8988T (cell line): ENCODE results near the gene CYP3A4.
"Not testable (repeated sequence)": the region's sequence is repeated elsewhere in the genome, so short reads cannot be mapped to it uniquely, and the experiment has no call there.

ENCODE experiments used
- DNase-seq: peaks from one replicate; pipeline ENCODE4 v3.0.0; 2011

The CYP3A4 gene

DNA sequence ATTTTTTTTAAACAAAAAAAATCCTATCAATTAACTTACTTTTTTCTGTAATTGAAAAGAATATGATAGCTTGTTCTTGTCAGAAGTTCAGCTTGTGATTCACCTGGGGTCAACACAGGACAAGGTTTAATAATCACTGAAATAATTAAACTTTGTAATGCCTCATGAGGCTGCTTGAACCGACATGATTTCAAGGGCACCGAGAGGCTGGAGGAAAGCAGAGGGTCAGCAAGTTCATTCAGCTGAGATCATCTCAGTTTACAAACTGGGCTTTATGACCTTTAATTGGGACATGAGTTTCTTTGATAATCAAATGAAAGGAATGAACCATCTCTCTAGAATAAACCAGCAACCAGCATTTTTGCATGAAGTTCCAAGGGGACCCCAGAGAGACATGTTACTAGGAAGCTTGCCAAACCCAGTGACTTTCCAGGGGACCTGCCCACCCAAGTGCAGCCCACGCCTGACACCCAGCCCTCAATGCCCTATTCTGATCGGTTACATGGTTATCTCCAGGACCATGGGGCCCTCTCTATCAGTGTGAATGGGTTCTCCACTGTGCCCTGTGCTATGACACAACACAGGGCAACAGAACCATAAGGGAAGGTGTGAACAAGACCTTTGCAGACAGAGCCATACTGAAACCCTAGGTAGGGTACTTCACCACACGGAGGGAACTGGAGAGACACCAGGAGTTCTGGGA, 7.8 kb upstream of the CYP3A4 start:
- DNase-seq: no peak

DNA sequence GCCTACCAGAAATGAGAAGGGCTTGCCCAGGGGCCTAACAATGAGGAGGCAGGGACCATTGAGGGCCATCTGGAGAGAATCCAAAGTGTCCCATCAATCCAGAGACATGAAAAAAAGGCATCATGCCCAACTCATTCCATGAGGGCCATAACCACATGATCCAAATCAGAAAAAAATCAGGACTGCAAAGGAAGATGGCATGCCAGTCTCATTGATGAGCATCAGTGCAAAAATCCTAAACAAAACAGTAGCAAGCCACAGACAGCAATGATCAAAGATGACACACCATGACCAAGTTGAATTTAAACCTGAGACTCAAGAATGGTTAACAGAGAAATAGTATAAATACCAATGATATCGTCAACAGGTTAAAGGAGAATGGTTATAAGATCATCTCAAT, 7.0 kb upstream of the CYP3A4 start:
- no peak for DNase-seq

DNA sequence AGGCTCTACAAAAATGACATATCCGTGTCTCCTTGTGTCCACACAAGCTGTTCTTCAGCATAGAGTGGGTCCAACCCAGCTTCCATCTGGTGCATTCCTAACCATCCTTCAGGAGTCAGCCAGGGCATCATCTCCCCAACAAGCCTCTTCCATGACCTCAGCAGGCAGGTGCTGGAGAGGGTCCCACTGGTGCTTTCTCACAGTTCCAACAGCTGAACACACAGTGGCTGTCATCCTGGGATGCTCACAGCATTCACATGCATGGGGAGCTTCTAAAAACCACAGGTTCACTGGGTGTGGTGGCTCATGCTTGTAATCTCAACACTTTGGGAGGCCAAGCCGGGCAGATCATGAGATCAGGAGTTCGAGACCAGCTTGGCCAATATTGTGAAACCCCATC, 6.4 kb upstream of the CYP3A4 start:
- no peak for DNase-seq

GRCh38 chr7:99789441-99790070, 5.6 kb upstream of the CYP3A4 start:
- DNase-seq: no peak

DNA sequence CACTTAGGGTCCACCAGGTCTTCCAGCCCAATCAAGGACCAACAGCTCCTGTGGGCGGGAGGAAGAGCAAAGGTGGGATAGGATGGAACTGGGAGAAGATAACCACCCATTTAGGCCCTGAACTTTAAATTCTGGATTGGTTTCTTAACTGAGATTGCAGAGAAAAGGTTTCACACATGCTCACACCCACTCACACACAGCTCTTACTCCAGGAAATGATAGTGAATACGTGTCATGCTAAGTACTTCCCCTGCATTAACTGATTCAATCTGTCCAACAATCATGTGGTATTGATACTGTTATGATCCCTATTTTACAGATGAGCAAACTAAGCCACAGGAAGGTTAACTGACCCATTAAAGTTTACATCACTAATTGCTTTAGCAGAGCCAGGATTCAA, 4.6 kb upstream of the CYP3A4 start:
- DNase-seq: no peak

DNA sequence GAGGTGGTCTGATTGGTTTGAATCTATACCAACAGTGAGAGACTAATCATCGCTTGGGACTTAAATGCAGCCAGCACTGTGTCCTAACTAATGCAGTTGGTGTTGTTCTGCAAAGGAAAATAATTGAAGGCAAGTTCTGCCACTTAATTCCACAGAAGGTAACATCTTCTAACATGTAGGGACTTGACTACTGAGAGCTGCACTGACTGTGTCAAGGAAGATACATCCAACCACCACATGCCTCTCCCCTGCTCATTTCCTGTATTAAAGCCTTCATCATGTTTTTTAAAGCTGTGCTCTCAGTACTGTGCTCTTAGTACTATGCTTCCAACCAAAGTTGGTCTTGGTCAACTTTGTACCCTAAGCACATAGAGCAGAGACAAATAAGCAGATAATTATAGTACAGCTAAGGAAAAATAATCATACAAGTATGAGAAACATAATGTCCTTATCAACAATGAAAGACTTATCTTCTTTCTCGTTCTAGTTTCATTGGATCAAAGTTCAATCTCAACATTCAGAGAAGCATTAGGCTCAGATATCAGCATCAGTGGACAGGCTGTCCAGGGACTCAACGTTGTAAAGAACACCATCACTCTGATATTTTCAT, 2.8 kb upstream of the CYP3A4 start:
- no peak for DNase-seq

DNA sequence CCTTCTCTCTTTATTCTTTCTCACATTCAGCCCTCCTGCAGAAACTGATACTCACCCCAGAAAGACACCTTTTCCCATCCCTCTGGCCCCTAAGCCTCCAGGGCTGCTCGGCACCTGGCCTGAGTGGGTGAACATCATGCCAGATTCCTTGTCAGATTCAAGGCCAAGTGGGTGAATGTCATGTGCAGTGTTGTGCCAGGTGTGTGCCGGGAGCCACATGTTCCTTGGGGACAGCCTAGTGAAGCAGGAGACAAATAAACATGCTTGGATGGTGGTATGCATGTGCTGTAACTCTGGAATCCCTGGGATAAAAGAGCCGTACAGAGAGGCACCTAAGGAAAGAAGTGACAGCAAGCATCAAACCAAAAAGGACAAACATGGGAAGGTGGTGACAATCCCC, 1.7 kb upstream of the CYP3A4 start:
- not testable (repeated sequence) for DNase-seq

DNA sequence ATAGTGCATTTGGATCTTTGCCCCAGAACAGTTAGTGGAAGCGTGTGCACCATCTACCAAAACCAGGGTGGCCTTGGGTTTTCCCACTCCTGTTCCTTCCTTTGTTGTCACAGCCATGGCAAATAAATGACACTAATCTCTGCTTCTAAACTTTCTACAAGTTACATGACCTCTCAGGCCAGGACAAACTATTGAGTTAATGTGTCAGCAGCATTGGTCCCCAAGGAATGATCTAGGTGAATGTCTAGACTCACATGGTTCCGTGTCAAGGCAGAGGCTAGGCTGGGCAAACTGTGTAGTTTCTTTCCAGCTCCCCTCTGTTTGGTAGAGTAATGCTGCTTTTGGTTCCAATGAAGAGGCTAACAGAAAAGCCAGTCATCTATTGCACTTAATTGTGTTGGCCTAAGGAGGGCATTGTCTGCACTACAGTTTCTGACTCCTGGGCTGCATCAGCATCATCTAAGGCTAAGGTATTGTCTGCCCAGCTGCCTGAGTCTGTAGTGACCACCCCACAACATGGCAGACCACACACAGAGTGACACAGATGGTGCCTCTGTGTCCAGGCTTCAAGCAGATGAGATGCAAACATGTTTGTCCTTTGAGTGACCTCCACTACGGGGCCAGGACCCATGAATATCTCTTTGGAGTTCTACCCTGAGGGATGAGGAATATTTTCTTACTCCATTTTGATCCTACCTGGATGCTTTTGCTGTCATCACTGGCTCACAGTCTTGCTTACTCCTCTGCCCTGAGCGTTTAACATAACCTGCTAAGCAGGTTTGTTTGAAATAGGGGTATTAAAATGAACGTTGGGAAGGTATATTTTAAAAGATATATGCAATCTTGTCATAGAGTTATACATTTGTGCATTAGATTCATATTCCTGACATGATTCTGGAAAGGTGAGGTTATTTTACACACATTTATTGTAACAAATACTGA, 1.7 kb downstream of the CYP3A4 start:
- no peak for DNase-seq

DNA sequence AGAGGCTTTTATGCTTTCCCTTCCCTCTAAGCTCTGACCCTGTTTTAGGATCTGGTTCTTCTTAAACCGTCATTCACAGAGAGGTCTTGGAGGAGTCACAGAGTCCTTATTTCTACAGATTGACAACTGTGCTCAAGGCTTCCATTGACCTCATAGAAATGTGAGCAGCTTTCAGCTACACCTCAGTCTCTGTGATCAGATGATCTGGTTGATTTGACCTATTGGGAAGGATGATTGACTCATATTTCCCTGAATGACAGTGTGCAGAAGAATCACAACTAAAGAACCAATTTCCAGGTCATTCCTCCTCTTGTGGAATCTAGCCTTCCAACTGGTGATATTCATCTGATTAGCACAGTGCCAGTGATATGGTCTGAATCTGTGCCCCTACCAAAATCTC, 3.4 kb downstream of the CYP3A4 start:
- no peak for DNase-seq

DNA sequence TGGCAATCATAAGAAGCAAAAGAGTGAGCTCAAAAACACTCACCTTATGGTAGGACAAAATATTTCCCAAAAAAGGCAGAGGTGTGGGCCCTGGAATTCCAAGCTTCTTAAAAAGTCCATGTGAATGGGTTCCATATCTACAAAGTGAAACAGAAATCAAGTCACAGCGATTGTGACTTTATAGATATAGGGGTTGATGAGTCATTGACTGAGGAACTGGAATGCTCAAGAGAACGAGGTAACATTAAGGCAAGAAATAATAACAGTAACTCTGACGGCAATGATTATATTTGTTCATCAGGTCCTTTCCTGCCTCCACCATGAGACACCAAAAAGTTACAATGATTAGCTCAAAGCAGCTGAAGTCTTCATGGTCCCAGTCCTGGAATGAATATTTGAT, 4.0 kb downstream of the CYP3A4 start:
- DNase-seq: no peak

- no peak for DNase-seq
Observed at GRCh38 chr7:99778880-99779279, 5.1 kb downstream of the CYP3A4 start.

DNA sequence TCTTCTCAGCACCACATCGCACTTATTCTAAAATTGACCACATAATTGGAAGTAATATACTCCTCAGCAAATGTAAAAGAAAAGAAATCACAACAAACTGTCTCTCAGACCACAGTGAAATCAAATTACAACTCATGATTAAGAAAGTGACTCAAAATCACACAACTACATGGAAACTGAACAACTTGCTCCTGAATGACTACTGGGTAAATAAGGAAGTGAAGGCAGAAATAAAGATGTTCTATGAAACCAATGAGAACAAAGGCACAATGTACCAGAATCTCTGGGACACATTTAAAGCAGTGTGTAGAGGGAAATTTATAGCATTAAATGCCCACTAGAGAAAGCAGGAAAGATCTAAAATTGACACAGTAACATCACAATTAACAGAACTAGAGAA, 10.6 kb downstream of the CYP3A4 start:
- DNase-seq: not testable (repeated sequence)

- DNase-seq: no peak
Observed at GRCh38 chr7:99772565-99772964, 11.4 kb downstream of the CYP3A4 start.

- DNase-seq: not testable (repeated sequence)
Observed at GRCh38 chr7:99769494-99769893, 14.5 kb downstream of the CYP3A4 start.

- no peak for DNase-seq
Observed at GRCh38 chr7:99768471-99768870, 15.5 kb downstream of the CYP3A4 start.

GRCh38 chr7:99767662-99768061, 16.3 kb downstream of the CYP3A4 start:
- DNase-seq: no peak

- DNase-seq: no peak
Observed at GRCh38 chr7:99766484-99767099, 17.4 kb downstream of the CYP3A4 start.

- DNase-seq: no peak
Observed at GRCh38 chr7:99764478-99764877, 19.5 kb downstream of the CYP3A4 start.

DNA sequence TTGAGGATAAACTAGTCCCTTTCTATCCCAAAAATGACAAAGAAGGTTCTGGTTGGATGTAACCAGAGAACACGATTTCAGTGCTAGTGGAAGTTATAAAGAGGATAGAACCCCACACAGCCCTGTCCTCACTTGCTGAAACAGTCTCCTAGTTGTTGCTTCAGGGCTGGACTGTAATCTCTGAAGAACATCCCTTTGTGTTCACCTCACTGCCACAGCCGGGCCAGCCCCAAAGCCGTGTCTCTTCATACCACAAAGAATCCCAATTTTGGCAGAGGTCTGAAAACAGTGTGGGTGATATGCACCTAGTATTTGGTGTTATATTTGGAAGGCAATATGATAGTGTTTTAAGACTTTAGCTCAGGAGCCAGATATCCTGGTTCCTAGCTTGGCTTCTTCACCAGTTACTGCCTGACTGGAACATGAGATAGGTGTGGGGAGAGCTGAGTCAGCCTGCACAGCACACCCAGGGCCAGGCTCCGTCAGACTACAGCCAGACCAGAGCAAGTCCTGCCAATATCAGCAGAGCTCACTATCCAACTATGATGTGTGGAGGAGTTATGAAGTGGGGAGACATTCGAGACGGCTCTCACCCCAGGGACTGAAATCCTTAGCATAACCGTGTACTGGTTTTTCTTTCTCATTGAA, 21.2 kb downstream of the CYP3A4 start:
- DNase-seq: no peak

DNA sequence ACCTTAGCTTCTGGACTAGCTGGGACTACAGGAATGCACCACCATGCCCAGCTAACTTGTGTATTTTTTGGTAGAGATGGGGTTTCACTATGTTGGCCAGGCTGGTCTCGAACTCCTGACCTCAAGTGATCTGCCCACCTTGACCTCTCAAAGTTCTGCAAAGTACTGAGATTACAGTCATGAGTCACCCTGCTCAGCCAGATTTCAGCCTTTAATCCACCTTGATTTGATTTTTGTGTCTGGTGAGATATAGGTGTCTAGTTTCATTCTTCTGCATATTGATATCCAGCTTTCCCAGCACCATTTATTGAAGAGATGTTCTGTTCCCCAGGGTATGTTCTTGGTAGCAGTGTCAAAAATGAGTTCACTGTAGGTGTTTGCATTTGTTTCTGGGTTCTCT, 28.9 kb downstream of the CYP3A4 start:
- no peak for DNase-seq

GRCh38 chr7:99752356-99752755, 31.6 kb downstream of the CYP3A4 start:
- no peak for DNase-seq

GRCh38 chr7:99751322-99752052, 32.5 kb downstream of the CYP3A4 start:
- DNase-seq: not testable (repeated sequence)
